Esophagus (tissue), 2 donors: ENCODE results near the gene LAMB2. TPM values are rescaled to one million over a fixed set of nuclear protein-coding genes. Genes with fewer than 3 reads are reported as not detected.
A peak's percentile ranks its signal among the peaks of the same experiment; 100 is the strongest.

ENCODE experiments used
- H3K27ac ChIP-seq, 2 donors: one replicate each; pipeline ENCODE4 v1.5.1; 2013; ENCODE audit warnings: low read depth in 2 of 2, mild to moderate bottlenecking in 2 of 2, inconsistent platforms in 1 of 2, low read length in 1 of 2, moderate library complexity in 1 of 2
- H3K27me3 ChIP-seq, 2 donors: one replicate each; pipeline ENCODE4 v1.6.1; 2013; ENCODE audit warnings: low read length in 2 of 2, control low read depth in 1 of 2, mild to moderate bottlenecking in 1 of 2; ENCODE audit not compliant: insufficient read depth in 2 of 2, control insufficient read depth in 1 of 2
- H3K36me3 ChIP-seq, 2 donors: one replicate each; pipeline ENCODE4 v1.6.1; 2013; ENCODE audit warnings: low read length in 1 of 2; ENCODE audit not compliant: control insufficient read depth in 2 of 2, insufficient read depth in 2 of 2
- H3K4me1 ChIP-seq, 2 donors: one replicate each; pipeline ENCODE4 v1.6.1; 2013; ENCODE audit warnings: low read length in 1 of 2; ENCODE audit not compliant: control insufficient read depth in 2 of 2, insufficient read depth in 2 of 2
- H3K4me3 ChIP-seq, 2 donors: one replicate each; pipeline ENCODE4 v1.5.1; 2013; ENCODE audit warnings: low read length in 2 of 2, mild to moderate bottlenecking in 2 of 2, low read depth in 1 of 2, moderate library complexity in 1 of 2
- H3K9me3 ChIP-seq, 2 donors: one replicate each; pipeline ENCODE4 v1.6.1; 2013; ENCODE audit warnings: mild to moderate bottlenecking in 2 of 2, low read depth in 1 of 2, low read length in 1 of 2, moderate library complexity in 1 of 2; ENCODE audit not compliant: control insufficient read depth in 2 of 2, insufficient read depth in 1 of 2
- WGBS, 2 donors: extraction: QIAGEN DNeasy Blood & Tissue Kit; methylation state at CpG; one replicate each; pipeline ENCODE4 v1.1.7; 2013; 5-methylcytosine and 5-hydroxymethylcytosine counted together
- polyA plus RNA-seq, 2 donors: library from polyadenylated mRNA; stranded (reverse); fragments of 200-250 nt; gene quantifications; one replicate each; pipeline ENCODE4 v1.2.3, GENCODE V29; 2013
- donor health status: healthy with polysubstance abuse.
- donor health status: Bipolar disorder and iron deficiency.

LAMB2 gene
- polyA plus RNA-seq, result 100 to 1,000 TPM; 123 to 219 TPM

DNA sequence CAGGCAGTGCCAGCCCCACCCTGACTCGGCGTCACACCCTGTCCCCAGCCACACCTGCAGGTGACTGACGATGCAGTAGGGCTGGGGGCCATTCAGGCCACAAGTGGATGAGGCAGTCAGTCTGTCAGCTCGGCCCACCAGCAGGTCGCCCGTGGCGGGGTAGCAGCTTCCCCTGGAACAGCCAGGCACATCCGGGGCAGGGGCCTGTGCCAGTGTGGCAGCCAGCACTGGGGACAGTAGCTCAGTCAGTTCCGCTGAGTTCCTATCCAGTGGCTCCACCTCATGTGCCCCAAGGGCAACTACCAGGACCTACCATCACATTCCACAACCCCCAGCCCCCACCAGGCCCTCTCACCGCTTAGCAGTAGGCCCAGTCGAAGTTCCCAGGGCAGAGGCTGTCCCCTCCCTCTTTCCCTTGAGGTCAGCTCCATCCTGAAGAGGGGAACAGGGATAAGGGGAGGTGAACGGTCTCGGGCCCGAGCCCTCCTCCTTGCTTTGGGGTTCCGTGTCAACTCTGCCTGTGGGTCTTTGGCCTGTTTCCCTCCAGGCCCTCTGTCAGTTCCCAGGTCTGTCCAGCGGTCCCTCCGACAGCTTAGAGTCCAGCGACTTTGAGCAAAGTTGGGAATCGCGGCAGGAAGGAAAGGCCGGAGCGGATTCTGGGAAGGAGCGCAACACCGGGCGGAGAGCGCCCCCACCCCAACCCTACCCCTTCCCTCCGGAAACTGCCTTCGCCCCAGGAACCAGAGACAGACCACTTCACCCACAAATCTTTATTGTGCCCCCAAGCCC, at the start of gene LAMB2:
TSS of gene LAMB2 (minus strand) at position 614 of the 789 bp plus-strand sequence. CDS start at position 431, 183 bp downstream.
- no peaks in the 10 kb centered on the region for H3K27me3 ChIP-seq
- H3K9me3 ChIP-seq, result no peaks in the 10 kb centered on the region
- peak within 1 kb of the TSS; percentile 47 to 64 for H3K4me3 ChIP-seq
- 11 to 15% methylated on average over 27 to 28 of the region's 28 CpGs for WGBS, 2 donors
- peaks cover 13 to 18% of the 10 kb centered on the region in 2 donors for H3K4me1 ChIP-seq
- peaks cover 4 to 28% of the 10 kb centered on the region in 2 donors for H3K36me3 ChIP-seq
- H3K27ac ChIP-seq, result peak within 1 kb of the TSS; percentile 85 to 87

DNA sequence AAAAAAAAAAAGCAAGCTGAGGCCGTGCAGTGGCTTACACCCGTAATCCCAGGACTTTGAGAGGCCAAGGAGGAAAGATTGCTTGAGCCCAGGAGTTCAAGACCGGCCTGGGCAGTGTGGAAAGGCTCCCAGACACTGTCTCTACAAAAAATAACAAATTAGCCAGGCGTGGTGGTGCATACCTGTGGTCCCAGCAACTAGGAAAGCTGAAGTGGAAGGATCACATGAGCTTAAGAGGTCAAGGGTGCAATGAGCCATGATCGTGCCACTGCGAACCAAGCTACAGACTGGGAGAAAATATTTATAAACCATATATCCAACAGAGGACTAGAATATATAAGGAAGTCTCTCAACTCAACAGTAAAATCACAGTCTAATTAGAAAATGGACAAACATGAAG, 48.5 kb upstream of the LAMB2 start:
- Histone ChIP-seq H3K4me3 (no peak overlapping the region), H3K36me3 (peaks cover 3 to 7% of the 10 kb centered on the region in 2 donors), H3K27ac (no peak overlapping the region), H3K9me3 (no peaks in the 10 kb centered on the region), H3K27me3 (no peaks in the 10 kb centered on the region), H3K4me1 (no peaks in the 10 kb centered on the region)
- WGBS, 2 donors, result 66 to 68% methylated on average over 6 of the region's 6 CpGs

DNA sequence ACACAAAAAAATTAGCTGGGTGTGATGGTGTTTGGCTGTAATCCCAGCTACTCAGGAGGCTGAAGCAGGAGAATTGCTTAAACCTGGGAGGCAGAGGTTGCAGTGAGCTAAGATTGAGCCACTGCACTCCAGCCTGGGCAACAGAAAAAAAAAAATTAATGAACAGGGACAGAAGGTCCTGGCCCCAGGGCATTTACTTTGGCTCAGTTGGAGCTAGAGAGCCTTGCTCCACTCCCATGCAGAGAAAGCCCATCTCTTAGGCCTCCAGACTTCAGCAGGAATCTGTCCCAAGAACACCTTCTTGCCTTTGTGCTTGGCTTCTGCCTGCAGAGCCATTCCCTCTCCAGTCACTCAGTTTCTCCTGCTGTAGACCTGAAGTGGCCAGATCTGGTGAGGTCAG, 47.3 kb upstream of the LAMB2 start:
- no peaks in the 10 kb centered on the region for H3K27me3 ChIP-seq
- no peaks in the 10 kb centered on the region for H3K4me1 ChIP-seq
- H3K36me3 ChIP-seq, result peaks cover 3 to 14% of the 10 kb centered on the region in 2 donors
- no peak overlapping the region for H3K4me3 ChIP-seq
- H3K27ac ChIP-seq, result no peak overlapping the region
- H3K9me3 ChIP-seq, result no peaks in the 10 kb centered on the region

DNA sequence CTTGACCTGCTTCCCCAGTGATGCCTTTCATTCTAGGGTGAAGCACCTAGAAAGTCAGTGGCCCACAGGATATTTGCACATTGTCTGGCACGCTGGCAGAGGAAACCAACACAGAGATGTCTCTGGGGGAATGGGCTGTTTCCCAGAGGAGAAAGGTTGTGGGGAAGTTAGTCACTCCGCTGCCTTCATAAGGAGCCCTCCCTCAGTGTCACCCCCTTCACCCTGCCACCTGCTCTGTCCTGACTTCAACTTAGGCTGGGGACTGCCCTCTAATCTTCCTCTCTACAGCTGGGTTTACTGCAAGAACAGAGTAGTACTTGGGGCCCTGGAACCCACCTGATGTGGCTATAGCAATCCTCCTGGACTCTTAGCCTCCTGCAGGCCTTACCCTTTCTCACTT, 44.2 kb upstream of the LAMB2 start:
- H3K36me3 ChIP-seq, result peaks cover 3 to 23% of the 10 kb centered on the region in 2 donors
- H3K9me3 ChIP-seq, result no peaks in the 10 kb centered on the region
- WGBS, 2 donors, result 77 to 78% methylated on average over 2 of the region's 2 CpGs
- no peaks in the 10 kb centered on the region for H3K27me3 ChIP-seq
- H3K27ac ChIP-seq, result no peak overlapping the region
- H3K4me3 ChIP-seq, result no peak overlapping the region
- H3K4me1 ChIP-seq, result peaks cover 6 to 14% of the 10 kb centered on the region in 2 donors

DNA sequence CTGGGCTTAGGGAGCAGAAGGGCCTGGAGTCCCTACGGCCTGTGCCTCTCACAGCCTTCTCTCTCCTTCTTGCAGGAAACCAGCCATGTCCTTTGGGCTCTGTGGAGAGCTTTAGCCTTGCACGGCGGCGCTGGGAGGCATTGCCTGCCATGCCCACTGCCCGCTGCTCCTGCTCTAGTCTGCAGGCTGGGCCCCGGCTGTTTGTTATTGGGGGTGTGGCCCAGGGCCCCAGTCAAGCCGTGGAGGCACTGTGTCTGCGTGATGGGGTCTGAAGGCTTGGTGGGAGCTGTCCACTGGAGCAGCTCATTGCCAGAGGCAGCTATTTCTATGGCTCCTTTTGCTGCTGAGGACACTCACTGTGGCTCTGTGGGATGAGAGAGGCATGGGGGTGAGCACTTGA, 42.7 kb upstream of the LAMB2 start:
- no peak overlapping the region for H3K4me3 ChIP-seq
- peaks cover 6 to 14% of the 10 kb centered on the region in 2 donors for H3K4me1 ChIP-seq
- WGBS, 2 donors, result 85 to 91% methylated on average over 8 of the region's 8 CpGs
- no peak overlapping the region for H3K27ac ChIP-seq
- H3K27me3 ChIP-seq, result no peaks in the 10 kb centered on the region
- peaks cover 3 to 23% of the 10 kb centered on the region in 2 donors for H3K36me3 ChIP-seq
- no peaks in the 10 kb centered on the region for H3K9me3 ChIP-seq

DNA sequence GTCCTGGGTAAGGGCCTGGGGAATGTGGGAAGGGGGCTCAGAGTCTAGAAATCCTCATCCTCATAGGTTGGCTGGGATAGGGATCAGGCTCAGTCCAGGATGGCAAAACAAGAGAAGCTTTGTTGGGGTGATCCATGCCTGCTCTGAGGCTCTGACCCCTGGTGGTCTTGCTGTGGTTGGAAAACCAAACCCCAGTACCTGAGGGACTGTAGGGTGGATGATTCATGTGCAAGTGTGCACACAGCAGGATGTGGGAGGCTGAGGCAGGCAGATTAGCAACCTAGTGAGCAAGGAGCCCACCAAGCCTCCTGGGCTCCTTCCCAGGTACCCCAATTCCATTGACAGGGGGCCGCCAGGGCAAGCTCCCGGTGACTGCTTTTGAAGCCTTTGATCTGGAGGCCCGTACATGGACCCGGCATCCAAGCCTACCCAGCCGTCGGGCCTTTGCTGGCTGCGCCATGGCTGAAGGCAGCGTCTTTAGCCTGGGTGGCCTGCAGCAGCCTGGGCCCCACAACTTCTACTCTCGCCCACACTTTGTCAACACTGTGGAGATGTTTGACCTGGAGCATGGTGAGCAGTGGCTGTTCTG, 41.6 kb upstream of the LAMB2 start:
- H3K9me3 ChIP-seq, result no peaks in the 10 kb centered on the region
- H3K4me1 ChIP-seq, result peaks cover 6 to 14% of the 10 kb centered on the region in 2 donors
- H3K27ac ChIP-seq, result no peak overlapping the region
- H3K27me3 ChIP-seq, result no peaks in the 10 kb centered on the region
- peaks cover 3 to 23% of the 10 kb centered on the region in 2 donors for H3K36me3 ChIP-seq
- H3K4me3 ChIP-seq, result no peak overlapping the region
- 92 to 94% methylated on average over 9 of the region's 9 CpGs for WGBS, 2 donors

DNA sequence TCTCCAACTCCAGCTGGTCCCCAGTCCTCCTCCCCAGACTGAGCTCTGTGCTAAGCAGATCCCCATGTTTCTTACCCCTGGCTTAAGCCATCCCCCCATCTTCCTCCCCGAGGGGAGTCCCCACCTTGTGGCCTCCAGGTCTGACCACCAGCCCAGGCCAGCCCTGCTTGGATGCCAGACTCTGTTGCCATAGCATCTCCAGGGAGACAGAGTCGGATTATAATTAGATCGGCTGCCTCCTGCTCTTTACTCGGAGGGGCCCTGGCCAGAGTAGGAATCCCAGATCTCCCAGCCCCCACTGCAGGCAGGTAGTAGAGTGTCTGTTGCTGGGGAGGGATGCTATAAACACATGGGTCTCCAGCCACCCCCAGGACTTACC, 40.9 kb upstream of the LAMB2 start:
- WGBS, 2 donors, result 33 to 35% methylated on average over 4 of the region's 4 CpGs
- H3K4me3 ChIP-seq, result no peak overlapping the region

DNA sequence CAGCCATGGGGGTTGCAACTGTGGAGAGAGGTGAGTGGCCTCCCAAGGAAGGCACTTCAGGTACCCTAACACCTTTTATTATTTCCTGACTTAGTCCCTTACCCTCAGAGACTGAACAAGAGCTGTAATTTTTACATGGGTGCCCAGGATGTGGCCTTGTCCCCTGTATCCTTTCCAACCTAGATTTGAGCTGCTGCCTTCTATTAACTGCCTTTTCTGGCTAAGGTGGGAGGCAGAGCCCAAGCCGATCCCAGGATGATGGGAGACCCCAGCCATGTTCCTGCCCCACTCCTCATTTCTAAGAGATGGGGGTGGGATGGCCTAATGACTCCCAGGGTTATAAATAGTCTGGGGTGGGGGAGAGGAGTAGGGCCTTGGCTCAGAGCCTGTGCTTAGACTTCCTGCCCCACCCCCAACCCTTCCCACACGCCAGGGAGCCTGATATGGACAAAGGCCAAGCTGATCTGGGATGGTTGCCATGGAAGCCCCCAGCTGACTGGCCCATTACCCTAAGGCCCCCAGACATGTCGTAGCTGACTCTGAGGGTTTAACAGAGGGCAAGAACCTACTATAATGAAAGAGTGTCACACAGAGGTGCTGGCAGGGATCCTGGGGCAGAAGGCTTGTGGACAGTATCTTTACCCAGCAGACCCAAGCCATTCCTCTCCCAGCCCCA, 40.4 kb upstream of the LAMB2 start:
- Histone ChIP-seq H3K36me3 (peaks cover 3 to 19% of the 10 kb centered on the region in 2 donors), H3K4me1 (peaks cover 6 to 14% of the 10 kb centered on the region in 2 donors), H3K4me3 (peak overlapping the region; percentile 68 to 81), H3K27me3 (no peaks in the 10 kb centered on the region), H3K9me3 (no peaks in the 10 kb centered on the region), H3K27ac (peak overlapping the region; percentile 24 to 83)
- WGBS, 2 donors, result 20 to 31% methylated on average over 3 of the region's 3 CpGs

More for the DNA sequence above, 40.9 kb upstream of the LAMB2 start:
- H3K4me1 ChIP-seq, result peaks cover 6 to 14% of the 10 kb centered on the region in 2 donors
- no peaks in the 10 kb centered on the region for H3K27me3 ChIP-seq
- H3K36me3 ChIP-seq, result peaks cover 3 to 23% of the 10 kb centered on the region in 2 donors
- H3K9me3 ChIP-seq, result no peaks in the 10 kb centered on the region
- peak overlapping the region; percentile 13 to 83 for H3K27ac ChIP-seq

DNA sequence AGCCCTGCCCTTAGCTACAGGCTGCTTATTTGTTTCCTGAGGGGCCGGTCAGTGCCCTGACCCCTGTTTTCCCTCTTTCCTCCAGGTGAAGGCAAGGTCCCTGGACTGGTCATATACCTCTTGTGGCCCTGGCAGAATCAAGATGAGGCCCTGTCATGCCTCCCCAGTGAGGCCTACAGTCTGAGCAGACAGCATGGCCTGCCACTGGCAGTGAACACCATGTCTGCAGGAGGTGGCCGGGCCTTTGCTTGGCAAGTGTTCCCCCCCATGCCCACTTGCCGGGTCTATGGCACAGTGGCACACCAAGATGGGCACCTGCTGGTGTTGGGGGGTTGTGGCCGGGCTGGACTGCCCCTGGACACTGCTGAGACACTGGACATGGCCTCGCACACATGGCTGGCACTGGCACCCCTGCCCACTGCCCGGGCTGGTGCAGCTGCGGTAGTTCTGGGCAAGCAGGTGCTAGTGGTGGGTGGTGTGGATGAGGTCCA, 39.7 kb upstream of the LAMB2 start:
- H3K36me3 ChIP-seq, result peaks cover 3 to 18% of the 10 kb centered on the region in 2 donors
- H3K27me3 ChIP-seq, result no peaks in the 10 kb centered on the region
- H3K4me3 ChIP-seq, result peak overlapping the region; percentile 68 to 81
- 35 to 50% methylated on average over 7 of the region's 7 CpGs for WGBS, 2 donors
- peak overlapping the region; percentile 76 to 83 for H3K27ac ChIP-seq
- peaks cover 6 to 14% of the 10 kb centered on the region in 2 donors for H3K4me1 ChIP-seq
- no peaks in the 10 kb centered on the region for H3K9me3 ChIP-seq
